GM12878 (cell line): ENCODE data around the gene CLEC2L.

Experiments
- ASH2L ChIP-seq: fragments of 300-600, 200-600 bp; sonication (generic); IDR thresholded peaks from 2 replicates; pipeline ENCODE4 v1.6.1; 2017; ENCODE audit warnings: low read depth, mild to moderate bottlenecking, borderline replicate concordance
- CTCF ChIP-seq, 3 experiments: IDR thresholded peaks in 2 of 3; conservative IDR thresholded peaks in 1 of 3; 2 replicates each; pipeline ENCODE4 v1.5.1; 2011; ENCODE audit warnings: low read depth in 3 of 3, low read length in 3 of 3, mild to moderate bottlenecking in 3 of 3, control low read depth in 2 of 3, moderate library complexity in 2 of 3, inconsistent platforms in 1 of 3, mixed read lengths in 1 of 3; ENCODE audit not compliant: control insufficient read depth in 2 of 3, insufficient read depth in 1 of 3; ENCODE audit errors: extremely low read depth in 1 of 3
- HDGF ChIP-seq: fragments of 450-650 bp; IDR thresholded peaks from 2 replicates; pipeline ENCODE4 v1.6.1; 2016; ENCODE audit warnings: antibody characterized with exemption
- IRF5 ChIP-seq: fragments of 450-650 bp; IDR thresholded peaks from 2 replicates; pipeline ENCODE4 v1.6.1; 2017; ENCODE audit warnings: borderline replicate concordance
- MYC ChIP-seq: IDR thresholded peaks from 2 replicates; pipeline ENCODE4 v1.6.1; 2011; ENCODE audit warnings: mild to moderate bottlenecking, low read length, moderate library complexity, inconsistent platforms; ENCODE audit not compliant: insufficient read depth, insufficient replicate concordance, insufficient read length, severe bottlenecking
- ZBTB4 ChIP-seq: fragments of 450-650 bp; formaldehyde crosslinking; IDR thresholded peaks from 2 replicates; pipeline ENCODE4 v1.4.0; 2022; ENCODE audit warnings: mild to moderate bottlenecking, moderate library complexity
- ZBTB40 ChIP-seq: fragments of 450-650 bp; IDR thresholded peaks from 2 replicates; pipeline ENCODE4 v1.6.1; 2016; ENCODE audit warnings: mild to moderate bottlenecking, moderate library complexity, borderline replicate concordance
- ZNF207 ChIP-seq: fragments of 450-650 bp; IDR thresholded peaks from 2 replicates; pipeline ENCODE4 v1.6.1; 2014; ENCODE audit warnings: antibody characterized with exemption, mild to moderate bottlenecking, borderline replicate concordance

- TF ChIP-seq IRF5 (no peak), ZBTB40 (no peak), ZBTB4 (CRISPR knock-in tag) (no peak), CTCF (IDR thresholded peaks at IDR 0.05 in 2 of 3, conservative IDR thresholded peaks at IDR 0.05 in 1 of 3; ENCODE audit: control insufficient read depth in 2 of 3, extremely low read depth in 1 of 3, insufficient read depth in 1 of 3, low read depth in 3 of 3, low read length in 3 of 3) (no peak), ZNF207 (no peak), ASH2L (no peak), MYC (no peak), HDGF (no peak)
These were observed 68.2 kb downstream of the CLEC2L start for GRCh38 chr7:139591550-139592195.
